GM23338 (cell line): ENCODE data around the gene LNX2. TPM values are rescaled to one million over a fixed set of nuclear protein-coding genes. Genes with fewer than 3 reads are reported as not detected.

Experiments used
- ATAC-seq: fragments of 200-7000 bp; cut with Tn5 transposase; 3 replicates; pipeline ENCODE4 v1.9.1; 2020
- DNase-seq: peaks from one replicate; pipeline ENCODE4 v3.0.0-alpha.2; 2015; ENCODE audit warnings: low spot score
- H2AFZ ChIP-seq: fragments of 200-600 bp; sonication (generic); 2 replicates; pipeline ENCODE4 v1.8.0; 2016; ENCODE audit warnings: antibody characterized with exemption, mild to moderate bottlenecking, moderate library complexity
- H3F3A ChIP-seq: fragments of 200-600 bp; sonication (generic); replicated peaks from 2 replicates; pipeline ENCODE4 v1.8.0; 2017; ENCODE audit warnings: antibody characterized with exemption, mixed run types, low read depth
- H3K27ac ChIP-seq: fragments of 200-600 bp; sonication (generic); 2 replicates; pipeline ENCODE4 v1.6.1; 2016; ENCODE audit warnings: low read depth
- H3K27me3 ChIP-seq: fragments of 200-600 bp; sonication (generic); 2 replicates; pipeline ENCODE4 v1.8.0; 2016; ENCODE audit warnings: mild to moderate bottlenecking, mixed run types, moderate library complexity; ENCODE audit not compliant: insufficient read depth
- H3K36me3 ChIP-seq: fragments of 200-600 bp; sonication (generic); 2 replicates; pipeline ENCODE4 v1.8.0; 2016; ENCODE audit warnings: mild to moderate bottlenecking; ENCODE audit not compliant: insufficient read depth
- H3K4me1 ChIP-seq: fragments of 200-600 bp; sonication (generic); 2 replicates; pipeline ENCODE4 v1.8.0; 2016; ENCODE audit warnings: mild to moderate bottlenecking, moderate library complexity; ENCODE audit not compliant: insufficient read depth
- H3K4me2 ChIP-seq: fragments of 200-600 bp; sonication (generic); 2 replicates; pipeline ENCODE4 v1.7.1; 2017; ENCODE audit warnings: mixed run types
- H3K4me3 ChIP-seq: fragments of 200-600 bp; sonication (generic); 2 replicates; pipeline ENCODE4 v1.6.1; 2016; ENCODE audit warnings: mixed run types
- H3K79me2 ChIP-seq: fragments of 200-600 bp; sonication (generic); replicated peaks from 2 replicates; pipeline ENCODE4 v1.8.0; 2017; ENCODE audit warnings: mild to moderate bottlenecking; ENCODE audit not compliant: insufficient read depth
- H3K9me2 ChIP-seq: fragments of 200-600 bp; sonication (generic); 2 replicates; pipeline ENCODE4 v1.8.0; 2017; ENCODE audit not compliant: insufficient read depth
- H4K20me1 ChIP-seq: fragments of 200-600 bp; sonication (generic); replicated peaks from 2 replicates; pipeline ENCODE4 v1.8.0; 2017; ENCODE audit warnings: mild to moderate bottlenecking; ENCODE audit not compliant: insufficient read depth
- H3K27ac Mint-ChIP-seq: 2 replicates; pipeline ENCODE4 v1.8.0; 2020; ENCODE audit warnings: inconsistent platforms, mild to moderate bottlenecking, moderate library complexity, mixed read lengths
- H3K27me3 Mint-ChIP-seq: 3 replicates; pipeline ENCODE4 v1.8.0; 2022; ENCODE audit warnings: low read depth, mild to moderate bottlenecking, moderate library complexity, mixed read lengths, inconsistent platforms; ENCODE audit not compliant: insufficient read depth, poor library complexity
- H3K36me3 Mint-ChIP-seq: 3 replicates; pipeline ENCODE4 v1.8.0; 2021; ENCODE audit warnings: low read depth, mild to moderate bottlenecking, inconsistent platforms, moderate library complexity, mixed read lengths
- H3K4me1 Mint-ChIP-seq: 3 replicates; pipeline ENCODE4 v1.8.0; 2020; ENCODE audit warnings: mild to moderate bottlenecking, inconsistent platforms, mixed read lengths
- H3K4me3 Mint-ChIP-seq: 3 replicates; pipeline ENCODE4 v1.8.0; 2021; ENCODE audit warnings: moderate library complexity, mild to moderate bottlenecking, inconsistent platforms, mixed read lengths
- H3K9me3 Mint-ChIP-seq: 3 replicates; pipeline ENCODE4 v1.8.0; 2020; ENCODE audit warnings: moderate library complexity, mild to moderate bottlenecking, inconsistent platforms, mixed read lengths
- CREB1 ChIP-seq: fragments of 250-450 bp; sonication (Bioruptor Pico); IDR thresholded peaks from 2 replicates; pipeline ENCODE4 v1.5.0; 2020; ENCODE audit warnings: low read depth, mild to moderate bottlenecking, moderate library complexity
- NANOG ChIP-seq: IDR thresholded peaks from 2 replicates; pipeline ENCODE4 v1.6.1; 2016; ENCODE audit warnings: antibody characterized with exemption, borderline replicate concordance
- ZNF114 ChIP-seq: fragments of 250-450 bp; sonication (Bioruptor Pico); IDR thresholded peaks from 2 replicates; pipeline ENCODE4 v1.5.0; 2020; ENCODE audit warnings: mild to moderate bottlenecking, moderate library complexity
- ZNF331 ChIP-seq: fragments of 250-450 bp; sonication (Bioruptor Pico); IDR thresholded peaks from 2 replicates; pipeline ENCODE4 v1.5.0; 2020; ENCODE audit warnings: low read depth, mild to moderate bottlenecking, moderate library complexity
- polyA plus RNA-seq: library from polyadenylated mRNA; unstranded; fragments of >200 nt; fragmentation: Nextera tagmentation; extraction: Ambion mirVana; gene quantifications from 2 replicates; pipeline ENCODE4 v1.2.1, GENCODE V29; 2016
- total RNA-seq: library from RNA; depleted of rRNA; stranded (reverse); fragments of >200 nt; shearing (Covaris generic); gene quantifications from 2 replicates; pipeline ENCODE4 v1.2.3, GENCODE V29; 2014
- TF ChIP-seq, protein P1 (sequence below): IDR thresholded peaks from one replicate; pipeline ENCODE4 v1.6.1; 2018; ENCODE audit warnings: antibody characterized with exemption; ENCODE audit not compliant: unreplicated experiment
- TF ChIP-seq, protein P2 (sequence below): IDR thresholded peaks from 2 replicates; pipeline ENCODE4 v1.6.1; 2016; ENCODE audit warnings: antibody characterized with exemption
- TF ChIP-seq, protein P3 (sequence below): fragments of 250-450 bp; sonication (Bioruptor Pico); IDR thresholded peaks from 2 replicates; pipeline ENCODE4 v1.5.0; 2020; ENCODE audit warnings: mild to moderate bottlenecking, moderate library complexity

LNX2 gene
- total and polyA plus RNA-seq, 2 experiments from 2014 or later, result 3.7 to 18.0 TPM

DNA sequence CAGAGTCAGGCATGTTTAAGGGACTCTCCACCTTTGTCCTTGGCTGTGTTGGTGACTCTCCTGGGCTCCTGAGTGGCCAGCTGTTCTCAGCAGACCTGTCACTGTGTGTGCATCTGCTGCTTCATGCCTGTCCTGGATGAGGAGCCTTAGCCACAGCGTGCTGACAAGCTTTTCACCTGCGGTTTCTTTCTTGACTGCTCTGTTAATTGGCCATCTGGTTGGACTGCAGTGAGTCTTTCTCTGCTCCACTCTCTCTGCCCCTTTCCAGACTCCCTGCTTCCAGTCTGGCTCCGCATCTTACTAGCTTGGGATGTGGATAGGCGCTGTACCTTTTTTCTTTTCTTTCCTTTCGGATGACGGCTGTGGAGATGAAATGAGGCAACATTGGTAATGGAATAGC lies 40.2 kb upstream of the LNX2 start:
- no peak overlapping the region for H3K4me3 Mint-ChIP-seq
- H4K20me1 ChIP-seq, result peaks cover 19% of the 10 kb centered on the region
- no peaks in the 10 kb centered on the region for H3K27me3 Mint-ChIP-seq
- H3K4me3 ChIP-seq, result no peak overlapping the region
- ATAC-seq (no peak), DNase-seq (no peak)
- H3K36me3 ChIP-seq, result no peaks in the 10 kb centered on the region
- H3K27ac Mint-ChIP-seq, result no peak overlapping the region
- H3K36me3 Mint-ChIP-seq, result peaks cover 1% of the 10 kb centered on the region; the same call in 2 of the 3 replicates
- no peak overlapping the region for H3K27ac ChIP-seq
- no peak overlapping the region for H3K4me2 ChIP-seq
- H3K4me1 Mint-ChIP-seq, result peaks cover 12% of the 10 kb centered on the region
- H3K9me3 Mint-ChIP-seq, result no peaks in the 10 kb centered on the region
- TF ChIP-seq ZNF331, result no peak
- TF ChIP-seq, protein P1, sequence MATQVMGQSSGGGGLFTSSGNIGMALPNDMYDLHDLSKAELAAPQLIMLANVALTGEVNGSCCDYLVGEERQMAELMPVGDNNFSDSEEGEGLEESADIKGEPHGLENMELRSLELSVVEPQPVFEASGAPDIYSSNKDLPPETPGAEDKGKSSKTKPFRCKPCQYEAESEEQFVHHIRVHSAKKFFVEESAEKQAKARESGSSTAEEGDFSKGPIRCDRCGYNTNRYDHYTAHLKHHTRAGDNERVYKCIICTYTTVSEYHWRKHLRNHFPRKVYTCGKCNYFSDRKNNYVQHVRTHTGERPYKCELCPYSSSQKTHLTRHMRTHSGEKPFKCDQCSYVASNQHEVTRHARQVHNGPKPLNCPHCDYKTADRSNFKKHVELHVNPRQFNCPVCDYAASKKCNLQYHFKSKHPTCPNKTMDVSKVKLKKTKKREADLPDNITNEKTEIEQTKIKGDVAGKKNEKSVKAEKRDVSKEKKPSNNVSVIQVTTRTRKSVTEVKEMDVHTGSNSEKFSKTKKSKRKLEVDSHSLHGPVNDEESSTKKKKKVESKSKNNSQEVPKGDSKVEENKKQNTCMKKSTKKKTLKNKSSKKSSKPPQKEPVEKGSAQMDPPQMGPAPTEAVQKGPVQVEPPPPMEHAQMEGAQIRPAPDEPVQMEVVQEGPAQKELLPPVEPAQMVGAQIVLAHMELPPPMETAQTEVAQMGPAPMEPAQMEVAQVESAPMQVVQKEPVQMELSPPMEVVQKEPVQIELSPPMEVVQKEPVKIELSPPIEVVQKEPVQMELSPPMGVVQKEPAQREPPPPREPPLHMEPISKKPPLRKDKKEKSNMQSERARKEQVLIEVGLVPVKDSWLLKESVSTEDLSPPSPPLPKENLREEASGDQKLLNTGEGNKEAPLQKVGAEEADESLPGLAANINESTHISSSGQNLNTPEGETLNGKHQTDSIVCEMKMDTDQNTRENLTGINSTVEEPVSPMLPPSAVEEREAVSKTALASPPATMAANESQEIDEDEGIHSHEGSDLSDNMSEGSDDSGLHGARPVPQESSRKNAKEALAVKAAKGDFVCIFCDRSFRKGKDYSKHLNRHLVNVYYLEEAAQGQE, result no peak
- no peak for TF ChIP-seq NANOG
- TF ChIP-seq, protein P2, sequence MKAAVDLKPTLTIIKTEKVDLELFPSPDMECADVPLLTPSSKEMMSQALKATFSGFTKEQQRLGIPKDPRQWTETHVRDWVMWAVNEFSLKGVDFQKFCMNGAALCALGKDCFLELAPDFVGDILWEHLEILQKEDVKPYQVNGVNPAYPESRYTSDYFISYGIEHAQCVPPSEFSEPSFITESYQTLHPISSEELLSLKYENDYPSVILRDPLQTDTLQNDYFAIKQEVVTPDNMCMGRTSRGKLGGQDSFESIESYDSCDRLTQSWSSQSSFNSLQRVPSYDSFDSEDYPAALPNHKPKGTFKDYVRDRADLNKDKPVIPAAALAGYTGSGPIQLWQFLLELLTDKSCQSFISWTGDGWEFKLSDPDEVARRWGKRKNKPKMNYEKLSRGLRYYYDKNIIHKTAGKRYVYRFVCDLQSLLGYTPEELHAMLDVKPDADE, result no peak
- no peak for TF ChIP-seq CREB1 (CRISPR knock-in tag)
- no peak for TF ChIP-seq ZNF114 (CRISPR knock-in tag)
- TF ChIP-seq, protein P3, sequence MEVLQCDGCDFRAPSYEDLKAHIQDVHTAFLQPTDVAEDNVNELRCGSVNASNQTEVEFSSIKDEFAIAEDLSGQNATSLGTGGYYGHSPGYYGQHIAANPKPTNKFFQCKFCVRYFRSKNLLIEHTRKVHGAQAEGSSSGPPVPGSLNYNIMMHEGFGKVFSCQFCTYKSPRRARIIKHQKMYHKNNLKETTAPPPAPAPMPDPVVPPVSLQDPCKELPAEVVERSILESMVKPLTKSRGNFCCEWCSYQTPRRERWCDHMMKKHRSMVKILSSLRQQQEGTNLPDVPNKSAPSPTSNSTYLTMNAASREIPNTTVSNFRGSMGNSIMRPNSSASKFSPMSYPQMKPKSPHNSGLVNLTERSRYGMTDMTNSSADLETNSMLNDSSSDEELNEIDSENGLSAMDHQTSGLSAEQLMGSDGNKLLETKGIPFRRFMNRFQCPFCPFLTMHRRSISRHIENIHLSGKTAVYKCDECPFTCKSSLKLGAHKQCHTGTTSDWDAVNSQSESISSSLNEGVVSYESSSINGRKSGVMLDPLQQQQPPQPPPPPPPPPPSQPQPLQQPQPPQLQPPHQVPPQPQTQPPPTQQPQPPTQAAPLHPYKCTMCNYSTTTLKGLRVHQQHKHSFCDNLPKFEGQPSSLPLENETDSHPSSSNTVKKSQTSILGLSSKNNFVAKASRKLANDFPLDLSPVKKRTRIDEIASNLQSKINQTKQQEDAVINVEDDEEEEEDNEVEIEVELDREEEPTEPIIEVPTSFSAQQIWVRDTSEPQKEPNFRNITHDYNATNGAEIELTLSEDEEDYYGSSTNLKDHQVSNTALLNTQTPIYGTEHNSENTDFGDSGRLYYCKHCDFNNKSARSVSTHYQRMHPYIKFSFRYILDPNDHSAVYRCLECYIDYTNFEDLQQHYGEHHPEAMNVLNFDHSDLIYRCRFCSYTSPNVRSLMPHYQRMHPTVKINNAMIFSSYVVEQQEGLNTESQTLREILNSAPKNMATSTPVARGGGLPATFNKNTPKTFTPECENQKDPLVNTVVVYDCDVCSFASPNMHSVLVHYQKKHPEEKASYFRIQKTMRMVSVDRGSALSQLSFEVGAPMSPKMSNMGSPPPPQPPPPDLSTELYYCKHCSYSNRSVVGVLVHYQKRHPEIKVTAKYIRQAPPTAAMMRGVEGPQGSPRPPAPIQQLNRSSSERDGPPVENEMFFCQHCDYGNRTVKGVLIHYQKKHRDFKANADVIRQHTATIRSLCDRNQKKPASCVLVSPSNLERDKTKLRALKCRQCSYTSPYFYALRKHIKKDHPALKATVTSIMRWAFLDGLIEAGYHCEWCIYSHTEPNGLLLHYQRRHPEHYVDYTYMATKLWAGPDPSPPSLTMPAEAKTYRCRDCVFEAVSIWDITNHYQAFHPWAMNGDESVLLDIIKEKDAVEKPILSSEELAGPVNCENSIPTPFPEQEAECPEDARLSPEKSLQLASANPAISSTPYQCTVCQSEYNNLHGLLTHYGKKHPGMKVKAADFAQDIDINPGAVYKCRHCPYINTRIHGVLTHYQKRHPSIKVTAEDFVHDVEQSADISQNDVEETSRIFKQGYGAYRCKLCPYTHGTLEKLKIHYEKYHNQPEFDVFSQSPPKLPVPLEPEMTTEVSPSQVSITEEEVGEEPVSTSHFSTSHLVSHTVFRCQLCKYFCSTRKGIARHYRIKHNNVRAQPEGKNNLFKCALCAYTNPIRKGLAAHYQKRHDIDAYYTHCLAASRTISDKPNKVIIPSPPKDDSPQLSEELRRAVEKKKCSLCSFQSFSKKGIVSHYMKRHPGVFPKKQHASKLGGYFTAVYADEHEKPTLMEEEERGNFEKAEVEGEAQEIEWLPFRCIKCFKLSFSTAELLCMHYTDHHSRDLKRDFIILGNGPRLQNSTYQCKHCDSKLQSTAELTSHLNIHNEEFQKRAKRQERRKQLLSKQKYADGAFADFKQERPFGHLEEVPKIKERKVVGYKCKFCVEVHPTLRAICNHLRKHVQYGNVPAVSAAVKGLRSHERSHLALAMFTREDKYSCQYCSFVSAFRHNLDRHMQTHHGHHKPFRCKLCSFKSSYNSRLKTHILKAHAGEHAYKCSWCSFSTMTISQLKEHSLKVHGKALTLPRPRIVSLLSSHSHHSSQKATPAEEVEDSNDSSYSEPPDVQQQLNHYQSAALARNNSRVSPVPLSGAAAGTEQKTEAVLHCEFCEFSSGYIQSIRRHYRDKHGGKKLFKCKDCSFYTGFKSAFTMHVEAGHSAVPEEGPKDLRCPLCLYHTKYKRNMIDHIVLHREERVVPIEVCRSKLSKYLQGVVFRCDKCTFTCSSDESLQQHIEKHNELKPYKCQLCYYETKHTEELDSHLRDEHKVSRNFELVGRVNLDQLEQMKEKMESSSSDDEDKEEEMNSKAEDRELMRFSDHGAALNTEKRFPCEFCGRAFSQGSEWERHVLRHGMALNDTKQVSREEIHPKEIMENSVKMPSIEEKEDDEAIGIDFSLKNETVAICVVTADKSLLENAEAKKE, result no peak
- 0 out of 2 replicates have a peak, but pooled peaks cover 4% of the 10 kb centered on the region for H3K79me2 ChIP-seq
- H3K27me3 ChIP-seq, result no peaks in the 10 kb centered on the region
- 0 out of 2 replicates have a peak, but pooled peaks cover 4% of the 10 kb centered on the region for H3K4me1 ChIP-seq
- no peaks in the 10 kb centered on the region for H3K9me2 ChIP-seq
- H2AFZ ChIP-seq, result no peak overlapping the region
- H3F3A ChIP-seq, result no peaks in the 10 kb centered on the region
